ENCODE measurements around the gene PCDHB14.
"Not testable (repeated sequence)": the region's sequence is repeated elsewhere in the genome, so short reads cannot be mapped to it uniquely, and the experiment has no call there.

DNA sequence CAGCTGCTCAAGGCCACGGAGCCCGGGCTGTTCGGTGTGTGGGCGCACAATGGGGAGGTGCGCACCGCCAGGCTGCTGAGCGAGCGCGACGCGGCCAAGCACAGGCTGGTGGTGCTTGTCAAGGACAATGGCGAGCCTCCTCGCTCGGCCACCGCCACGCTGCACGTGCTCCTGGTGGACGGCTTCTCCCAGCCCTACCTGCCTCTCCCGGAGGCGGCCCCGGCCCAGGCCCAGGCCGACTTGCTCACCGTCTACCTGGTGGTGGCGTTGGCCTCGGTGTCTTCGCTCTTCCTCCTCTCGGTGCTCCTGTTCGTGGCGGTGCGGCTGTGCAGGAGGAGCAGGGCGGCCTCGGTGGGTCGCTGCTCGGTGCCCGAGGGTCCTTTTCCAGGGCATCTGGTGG lies 34.0 kb upstream of the PCDHB14 start:
- not testable (repeated sequence) for TF ChIP-seq POLR2A (IDR thresholded peaks at IDR 0.05)
- TF ChIP-seq, protein P1, sequence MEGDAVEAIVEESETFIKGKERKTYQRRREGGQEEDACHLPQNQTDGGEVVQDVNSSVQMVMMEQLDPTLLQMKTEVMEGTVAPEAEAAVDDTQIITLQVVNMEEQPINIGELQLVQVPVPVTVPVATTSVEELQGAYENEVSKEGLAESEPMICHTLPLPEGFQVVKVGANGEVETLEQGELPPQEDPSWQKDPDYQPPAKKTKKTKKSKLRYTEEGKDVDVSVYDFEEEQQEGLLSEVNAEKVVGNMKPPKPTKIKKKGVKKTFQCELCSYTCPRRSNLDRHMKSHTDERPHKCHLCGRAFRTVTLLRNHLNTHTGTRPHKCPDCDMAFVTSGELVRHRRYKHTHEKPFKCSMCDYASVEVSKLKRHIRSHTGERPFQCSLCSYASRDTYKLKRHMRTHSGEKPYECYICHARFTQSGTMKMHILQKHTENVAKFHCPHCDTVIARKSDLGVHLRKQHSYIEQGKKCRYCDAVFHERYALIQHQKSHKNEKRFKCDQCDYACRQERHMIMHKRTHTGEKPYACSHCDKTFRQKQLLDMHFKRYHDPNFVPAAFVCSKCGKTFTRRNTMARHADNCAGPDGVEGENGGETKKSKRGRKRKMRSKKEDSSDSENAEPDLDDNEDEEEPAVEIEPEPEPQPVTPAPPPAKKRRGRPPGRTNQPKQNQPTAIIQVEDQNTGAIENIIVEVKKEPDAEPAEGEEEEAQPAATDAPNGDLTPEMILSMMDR (IDR thresholded peaks at IDR 0.05) = not testable (repeated sequence)
